K562 treated with DMSO at 1 percent for 4 hours (cell line): Measurements from ENCODE around the gene RHO. TPM values are rescaled to one million over a fixed set of nuclear protein-coding genes. Genes with fewer than 3 reads are reported as not detected.

ENCODE experiments used
- total RNA-seq: library from RNA; unstranded; fragments of 300-600 nt; gene quantifications from 2 replicates; pipeline ENCODE4 v1.2.3, GENCODE V29; 2022; ENCODE audit not compliant: insufficient read depth

Gene RHO
- not detected in 2 replicates for total RNA-seq

GRCh38 chr3:129528589-129529100 lies at the start of gene RHO:
TSS of gene RHO (plus strand) at chr3:129528639. CDS start at chr3:129528734, 95 bp downstream.

GRCh38 chr3:129543156-129543790 lies 14.8 kb downstream of the RHO start, which contains the start of gene H1-8:
TSS of gene H1-8 (plus strand) at chr3:129543175. CDS start at chr3:129543219, 44 bp downstream.

Other genes starting within 250 kb of the RHO start
- 32.9 and 40.3 TPM in 2 replicates for gene HMCES, start 249.8 kb upstream of the RHO start, total RNA-seq
- gene EFCAB12, start 100.0 kb upstream of the RHO start, total RNA-seq: 2.3 TPM in 2 replicates
- 24.0 and 37.6 TPM in 2 replicates for gene MBD4, start 88.7 kb upstream of the RHO start, total RNA-seq
- 7.4 and 15.3 TPM in 2 replicates for gene IFT122, start 88.4 kb upstream of the RHO start, total RNA-seq
- not detected in 2 replicates for gene H1-8, start 14.5 kb downstream of the RHO start, total RNA-seq
- gene PLXND1, start 78.0 kb downstream of the RHO start, total RNA-seq: 14.4 and 24.7 TPM in 2 replicates